ENCODE data around the gene MAGEH1.
A peak's percentile ranks its signal among the peaks of the same experiment; 100 is the strongest.
"Not testable (repeated sequence)": the region's sequence is repeated elsewhere in the genome, so short reads cannot be mapped to it uniquely, and the experiment has no call there.

MAGEH1 gene

DNA sequence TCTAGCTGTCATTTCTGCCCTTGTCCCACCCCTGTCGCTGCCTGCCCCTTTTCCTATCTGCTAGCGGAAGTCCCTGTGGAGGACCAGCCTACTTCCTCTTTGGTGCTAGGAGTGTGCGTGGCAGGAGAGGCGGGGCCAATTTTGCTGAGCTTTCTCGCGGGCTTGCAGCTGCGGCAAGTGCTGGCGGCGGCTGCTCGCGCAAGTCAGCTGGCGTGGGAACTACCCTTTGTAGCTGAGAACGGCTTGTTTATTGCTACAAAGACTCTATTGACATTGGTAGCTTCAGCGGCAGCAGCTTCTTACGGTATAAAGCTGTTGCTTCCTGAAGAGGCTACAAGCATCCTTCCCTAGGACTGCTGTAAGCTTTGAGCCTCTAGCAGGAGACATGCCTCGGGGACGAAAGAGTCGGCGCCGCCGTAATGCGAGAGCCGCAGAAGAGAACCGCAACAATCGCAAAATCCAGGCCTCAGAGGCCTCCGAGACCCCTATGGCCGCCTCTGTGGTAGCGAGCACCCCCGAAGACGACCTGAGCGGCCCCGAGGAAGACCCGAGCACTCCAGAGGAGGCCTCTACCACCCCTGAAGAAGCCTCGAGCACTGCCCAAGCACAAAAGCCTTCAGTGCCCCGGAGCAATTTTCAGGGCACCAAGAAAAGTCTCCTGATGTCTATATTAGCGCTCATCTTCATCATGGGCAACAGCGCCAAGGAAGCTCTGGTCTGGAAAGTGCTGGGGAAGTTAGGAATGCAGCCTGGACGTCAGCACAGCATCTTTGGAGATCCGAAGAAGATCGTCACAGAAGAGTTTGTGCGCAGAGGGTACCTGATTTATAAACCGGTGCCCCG, at the start of gene MAGEH1:
Gene MAGEH1 (plus strand): TSS at position 138 of the 843 bp plus-strand sequence. CDS start 248 bp downstream, at position 386.
- Mint-ChIP-seq H3K27me3 (no peaks in the 10 kb centered on the region), H3K4me3 (peak within 1 kb of the TSS; percentile 93), H3K9me3 (no peaks in the 10 kb centered on the region), H3K4me1 (peaks cover 29% of the 10 kb centered on the region), H3K27ac (ENCODE audit: low read depth) (peak within 1 kb of the TSS; percentile 84), H3K36me3 (ENCODE audit: insufficient read depth) (peaks cover 1% of the 10 kb centered on the region)
- ATAC-seq (replicated peaks; ENCODE audit: extremely low read depth, poor library complexity, severe bottlenecking) (peak; percentile 86), DNase-seq (ENCODE audit: low spot score in 2 of 2) (peak; percentile 36 to 61)

DNA sequence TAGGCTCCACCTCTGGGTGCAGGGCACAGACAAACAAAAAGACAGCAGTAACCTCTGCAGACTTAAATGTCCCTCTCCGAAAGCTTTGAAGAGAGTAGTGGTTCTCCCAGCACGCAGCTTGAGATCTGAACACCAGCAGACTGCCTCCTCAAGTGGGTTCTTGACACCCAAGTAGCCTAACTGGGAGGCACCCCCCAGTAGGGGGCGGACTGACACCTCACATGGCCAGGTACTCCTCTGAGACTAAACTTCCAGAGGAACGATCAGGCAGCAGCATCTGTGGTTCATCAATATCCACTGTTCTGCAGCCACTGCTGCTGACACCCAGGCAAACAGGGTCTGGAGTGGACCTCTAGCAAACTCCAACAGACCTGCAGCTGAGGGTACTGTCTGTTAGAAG, 24.8 kb upstream of the MAGEH1 start:
- DNase-seq (ENCODE audit: low spot score in 2 of 2), result peak; percentile 13 to 15
- H3K27me3 Mint-ChIP-seq, result peaks cover 51% of the 10 kb centered on the region
- H3K36me3 Mint-ChIP-seq (ENCODE audit: insufficient read depth), result not testable (repeated sequence)

DNA sequence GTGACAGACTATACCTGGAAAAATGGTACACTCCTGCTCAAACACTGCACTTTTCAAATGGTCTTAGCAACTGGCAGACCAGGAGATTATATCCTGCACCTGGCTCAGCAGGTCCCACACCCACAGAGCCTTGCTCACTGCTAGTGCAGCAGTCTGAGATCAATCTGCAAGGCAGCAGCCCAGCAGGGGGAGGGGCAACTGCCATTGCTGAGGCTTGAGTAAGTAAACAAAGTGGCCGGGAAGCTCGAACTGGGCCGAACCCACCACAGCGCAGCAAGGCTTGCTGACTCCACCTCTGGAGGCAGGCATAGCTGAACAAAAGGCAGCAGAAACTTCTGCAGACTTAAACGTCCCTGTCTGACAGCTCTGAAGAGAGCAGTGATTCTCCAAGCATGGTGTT, 8.5 kb upstream of the MAGEH1 start:
- not testable (repeated sequence) for H3K4me3 Mint-ChIP-seq; H3K36me3 Mint-ChIP-seq (ENCODE audit: insufficient read depth); H3K4me1 Mint-ChIP-seq; H3K27me3 Mint-ChIP-seq; H3K27ac Mint-ChIP-seq (ENCODE audit: low read depth); ATAC-seq (replicated peaks; ENCODE audit: extremely low read depth, poor library complexity, severe bottlenecking); DNase-seq (ENCODE audit: low spot score in 2 of 2); H3K9me3 Mint-ChIP-seq

More for the DNA sequence above, 24.8 kb upstream of the MAGEH1 start:
- ATAC-seq (replicated peaks; ENCODE audit: extremely low read depth, poor library complexity, severe bottlenecking); H3K4me1 Mint-ChIP-seq; H3K9me3 Mint-ChIP-seq; H3K27ac Mint-ChIP-seq (ENCODE audit: low read depth); H3K4me3 Mint-ChIP-seq: not testable (repeated sequence)

- DNase-seq (ENCODE audit: low spot score in 2 of 2), result no peak
- Mint-ChIP-seq H3K4me3 (no peak overlapping the region), H3K27me3 (no peaks in the 10 kb centered on the region), H3K27ac (ENCODE audit: low read depth) (no peak overlapping the region), H3K36me3 (ENCODE audit: insufficient read depth) (peaks cover 1% of the 10 kb centered on the region), H3K4me1 (peaks cover 29% of the 10 kb centered on the region), H3K9me3 (no peaks in the 10 kb centered on the region)
- no peak for ATAC-seq (replicated peaks; ENCODE audit: extremely low read depth, poor library complexity, severe bottlenecking)
Observed at GRCh38 chrX:55450259-55450658, 1.7 kb upstream of the MAGEH1 start.

- peak overlapping the region; percentile 84 for H3K27ac Mint-ChIP-seq (ENCODE audit: low read depth)
- DNase-seq (ENCODE audit: low spot score in 2 of 2), result no peak
- peaks cover 29% of the 10 kb centered on the region for H3K4me1 Mint-ChIP-seq
- peak overlapping the region; percentile 93 for H3K4me3 Mint-ChIP-seq
- no peaks in the 10 kb centered on the region for H3K9me3 Mint-ChIP-seq
- peaks cover 1% of the 10 kb centered on the region for H3K36me3 Mint-ChIP-seq (ENCODE audit: insufficient read depth)
- no peaks in the 10 kb centered on the region for H3K27me3 Mint-ChIP-seq
- ATAC-seq (replicated peaks; ENCODE audit: extremely low read depth, poor library complexity, severe bottlenecking), result no peak
Observed at GRCh38 chrX:55451141-55451540, 786 bp upstream of the MAGEH1 start.

DNA sequence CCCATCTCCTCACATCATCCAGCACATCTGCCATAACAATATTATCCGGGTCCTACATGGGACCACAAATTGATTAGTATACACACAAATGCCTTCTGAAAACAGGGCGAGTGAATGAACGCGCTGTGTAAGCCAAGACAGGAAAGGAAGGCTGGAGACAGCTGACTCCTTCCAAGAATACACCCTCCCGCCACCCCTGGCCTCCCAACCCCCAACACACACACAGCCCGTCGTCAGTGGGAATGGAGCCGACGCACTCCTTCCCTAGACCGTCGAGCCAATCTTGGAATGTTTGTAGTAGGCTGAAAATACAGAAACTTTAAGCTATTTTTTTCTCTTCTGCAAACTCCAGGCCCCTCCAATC, 319 bp upstream of the MAGEH1 start:
- Mint-ChIP-seq H3K27ac (ENCODE audit: low read depth) (peak overlapping the region; percentile 84), H3K4me3 (peak overlapping the region; percentile 93), H3K36me3 (ENCODE audit: insufficient read depth) (peaks cover 1% of the 10 kb centered on the region), H3K4me1 (peaks cover 29% of the 10 kb centered on the region), H3K9me3 (no peaks in the 10 kb centered on the region), H3K27me3 (no peaks in the 10 kb centered on the region)
- no peak for DNase-seq (ENCODE audit: low spot score in 2 of 2)
- peak; percentile 4 for ATAC-seq (replicated peaks; ENCODE audit: extremely low read depth, poor library complexity, severe bottlenecking)

GRCh38 chrX:55452833-55453124, 852 bp downstream of the MAGEH1 start:
- Mint-ChIP-seq H3K36me3 (ENCODE audit: insufficient read depth) (peaks cover 1% of the 10 kb centered on the region), H3K9me3 (no peaks in the 10 kb centered on the region), H3K4me1 (peaks cover 29% of the 10 kb centered on the region), H3K27me3 (no peaks in the 10 kb centered on the region), H3K4me3 (peak overlapping the region; percentile 93), H3K27ac (ENCODE audit: low read depth) (peak overlapping the region; percentile 84)
- DNase-seq (ENCODE audit: low spot score in 2 of 2), result no peak
- ATAC-seq (replicated peaks; ENCODE audit: extremely low read depth, poor library complexity, severe bottlenecking), result peak; percentile 7

GRCh38 chrX:55455708-55456107, 3.8 kb downstream of the MAGEH1 start:
- not testable (repeated sequence) for H3K4me3 Mint-ChIP-seq; DNase-seq (ENCODE audit: low spot score in 2 of 2); H3K27me3 Mint-ChIP-seq; H3K36me3 Mint-ChIP-seq (ENCODE audit: insufficient read depth); H3K9me3 Mint-ChIP-seq; H3K27ac Mint-ChIP-seq (ENCODE audit: low read depth); ATAC-seq (replicated peaks; ENCODE audit: extremely low read depth, poor library complexity, severe bottlenecking)
- peaks cover 28% of the 10 kb centered on the region for H3K4me1 Mint-ChIP-seq

DNA sequence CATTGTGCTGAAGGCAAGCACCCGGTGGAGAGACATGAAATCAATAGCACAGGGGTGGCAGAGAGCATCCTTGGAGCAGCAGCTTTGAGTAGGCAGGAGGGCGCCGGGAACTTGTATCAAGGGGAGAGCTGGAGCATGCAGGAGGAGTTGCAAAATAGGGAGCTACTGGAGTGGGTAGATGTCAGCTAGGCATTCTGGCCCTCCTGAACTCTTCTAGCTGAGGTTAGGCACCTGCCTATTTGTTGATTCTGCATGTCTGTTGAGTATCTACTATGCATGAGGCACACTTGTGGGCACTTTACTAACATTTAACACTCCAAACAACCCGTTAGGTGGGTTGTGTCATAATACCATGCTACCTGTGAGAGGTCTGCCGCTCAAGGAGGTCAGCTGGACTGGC, 7.5 kb downstream of the MAGEH1 start:
- not testable (repeated sequence) for ATAC-seq (replicated peaks; ENCODE audit: extremely low read depth, poor library complexity, severe bottlenecking); H3K27me3 Mint-ChIP-seq; H3K27ac Mint-ChIP-seq (ENCODE audit: low read depth); H3K4me3 Mint-ChIP-seq; DNase-seq (ENCODE audit: low spot score in 2 of 2); H3K4me1 Mint-ChIP-seq; H3K9me3 Mint-ChIP-seq; H3K36me3 Mint-ChIP-seq (ENCODE audit: insufficient read depth)

GRCh38 chrX:55459926-55460325, 8.0 kb downstream of the MAGEH1 start:
- not testable (repeated sequence) for ATAC-seq (replicated peaks; ENCODE audit: extremely low read depth, poor library complexity, severe bottlenecking); DNase-seq (ENCODE audit: low spot score in 2 of 2); H3K4me1 Mint-ChIP-seq; H3K27me3 Mint-ChIP-seq; H3K27ac Mint-ChIP-seq (ENCODE audit: low read depth); H3K9me3 Mint-ChIP-seq; H3K36me3 Mint-ChIP-seq (ENCODE audit: insufficient read depth); H3K4me3 Mint-ChIP-seq

DNA sequence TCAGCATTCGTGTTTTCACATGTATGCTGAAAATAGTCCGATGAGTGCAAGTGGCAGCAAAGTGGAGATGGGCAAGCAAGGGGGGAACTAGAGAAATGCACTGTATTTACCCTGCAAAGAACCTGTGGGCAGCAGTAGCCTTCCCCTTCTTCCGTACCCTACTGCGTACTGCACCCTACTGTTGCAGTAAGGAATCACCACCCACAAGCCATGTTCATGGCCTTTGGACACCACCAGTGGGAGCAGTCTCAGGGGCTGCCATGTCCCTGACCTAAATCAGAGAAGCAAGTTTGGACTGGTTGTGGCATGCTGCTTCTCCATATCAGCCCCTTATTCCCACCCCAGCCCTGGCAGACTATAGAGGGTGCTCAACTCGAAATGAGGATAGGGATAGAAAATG, 12.1 kb downstream of the MAGEH1 start:
- not testable (repeated sequence) for DNase-seq (ENCODE audit: low spot score in 2 of 2); H3K4me3 Mint-ChIP-seq; H3K27me3 Mint-ChIP-seq; H3K9me3 Mint-ChIP-seq; H3K4me1 Mint-ChIP-seq; H3K36me3 Mint-ChIP-seq (ENCODE audit: insufficient read depth); ATAC-seq (replicated peaks; ENCODE audit: extremely low read depth, poor library complexity, severe bottlenecking); H3K27ac Mint-ChIP-seq (ENCODE audit: low read depth)

GRCh38 chrX:55465108-55465507, 13.2 kb downstream of the MAGEH1 start:
- H3K27ac Mint-ChIP-seq (ENCODE audit: low read depth); H3K4me1 Mint-ChIP-seq; H3K9me3 Mint-ChIP-seq; H3K4me3 Mint-ChIP-seq; H3K27me3 Mint-ChIP-seq; ATAC-seq (replicated peaks; ENCODE audit: extremely low read depth, poor library complexity, severe bottlenecking); H3K36me3 Mint-ChIP-seq (ENCODE audit: insufficient read depth); DNase-seq (ENCODE audit: low spot score in 2 of 2): not testable (repeated sequence)

DNA sequence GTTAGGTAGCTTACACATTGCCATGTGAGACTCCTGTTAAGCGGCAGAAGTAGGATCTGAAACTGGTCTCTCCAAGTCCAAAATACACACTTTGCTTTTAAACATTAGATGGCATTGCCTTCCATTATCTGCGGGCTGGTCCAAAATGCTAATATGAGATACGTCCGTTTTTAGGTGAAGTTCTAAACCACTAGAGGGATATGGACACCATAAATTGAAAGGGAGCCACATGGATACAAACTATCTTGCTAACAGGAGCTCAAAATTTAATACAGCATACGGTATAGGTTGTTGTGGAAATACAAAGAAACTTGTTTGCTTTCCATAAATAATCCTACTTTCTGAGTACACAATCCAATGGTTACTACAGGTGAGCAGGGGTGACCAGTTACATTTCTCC, 13.9 kb downstream of the MAGEH1 start:
- H3K27ac Mint-ChIP-seq (ENCODE audit: low read depth), result not testable (repeated sequence)

More for the DNA sequence above, 13.9 kb downstream of the MAGEH1 start:
- not testable (repeated sequence) for H3K9me3 Mint-ChIP-seq; H3K27me3 Mint-ChIP-seq; H3K4me3 Mint-ChIP-seq; ATAC-seq (replicated peaks; ENCODE audit: extremely low read depth, poor library complexity, severe bottlenecking); H3K36me3 Mint-ChIP-seq (ENCODE audit: insufficient read depth); DNase-seq (ENCODE audit: low spot score in 2 of 2); H3K4me1 Mint-ChIP-seq

All from central memory CD8-positive, alpha-beta T cell (primary cell).